ENCODE data around the gene SCNN1B. TPM values are rescaled to one million over a fixed set of nuclear protein-coding genes. Genes with fewer than 3 reads are reported as not detected.

Gene SCNN1B
- total and polyA plus RNA-seq, 11 donors, result 0.15 to 1.1 (median 0.34) TPM; not detected in 6

GRCh38 chr16:23334950-23335349 lies 32.8 kb downstream of the SCNN1B start:
- ATAC-seq, result no peak
- no peak overlapping the region for H3K4me3 ChIP-seq
- DNase-seq, result no peak
- no peaks in the 10 kb centered on the region for H3K36me3 ChIP-seq
- H3K27ac ChIP-seq, result no peak overlapping the region
- WGBS, 4 donors, result 62 to 67% (median 63%) methylated on average over 1 of the region's 1 CpG
- H3K9me3 ChIP-seq, result peaks cover 0 to 7% (median 0%) of the 10 kb centered on the region in 12 donors
- peaks cover 0 to 8% (median 0%) of the 10 kb centered on the region in 9 donors for H3K27me3 ChIP-seq
- no peaks in the 10 kb centered on the region for H3K4me1 ChIP-seq
- intact Hi-C loops (cut with DNase I), result loop anchor here in 1 of 10 donors (5.0 kb wide), 1 partner anchor 52 kb away; no protein-coding TSS in a partner anchor
- TF ChIP-seq POLR2A (IDR thresholded peaks at IDR 0.05) (no peak), CTCF (IDR thresholded peaks at IDR 0.05) (no peak)

GRCh38 chr16:23337836-23338550 lies 35.9 kb downstream of the SCNN1B start:
- H3K36me3 ChIP-seq, result no peaks in the 10 kb centered on the region
- peaks cover 0 to 7% (median 0%) of the 10 kb centered on the region in 12 donors for H3K9me3 ChIP-seq
- intact Hi-C loops (cut with DNase I), result loop anchor here in 1 of 10 donors (5.0 kb wide), 1 partner anchor 49 kb away; no protein-coding TSS in a partner anchor
- 86 to 89% (median 88%) methylated on average over 5 of the region's 5 CpGs for WGBS, 4 donors
- ATAC-seq (no peak), DNase-seq (no peak)
- H3K27me3 ChIP-seq, result peaks cover 0 to 8% (median 0%) of the 10 kb centered on the region in 9 donors
- TF ChIP-seq CTCF (IDR thresholded peaks at IDR 0.05) (no peak), POLR2A (IDR thresholded peaks at IDR 0.05) (no peak)
- H3K4me3 ChIP-seq, result no peak overlapping the region
- H3K4me1 ChIP-seq, result no peaks in the 10 kb centered on the region
- H3K27ac ChIP-seq, result no peak overlapping the region

- Histone ChIP-seq H3K27me3 (peaks cover 0 to 8% (median 0%) of the 10 kb centered on the region in 9 donors), H3K9me3 (peaks cover 0 to 7% (median 0%) of the 10 kb centered on the region in 12 donors), H3K27ac (no peak overlapping the region), H3K36me3 (no peaks in the 10 kb centered on the region), H3K4me3 (no peak overlapping the region), H3K4me1 (no peaks in the 10 kb centered on the region)
- DNase-seq, result no peak
- intact Hi-C loops (cut with DNase I), result loop anchor here in 1 of 10 donors (5.0 kb wide), 1 partner anchor 48 kb away; no protein-coding TSS in a partner anchor
- WGBS, 4 donors, result 70 to 97% (median 83%) methylated on average over 3 of the region's 3 CpGs
- ATAC-seq, result no peak
- no peak for TF ChIP-seq CTCF (IDR thresholded peaks at IDR 0.05)
- TF ChIP-seq POLR2A (IDR thresholded peaks at IDR 0.05), result no peak
Measured at GRCh38 chr16:23339787-23340186, 37.7 kb downstream of the SCNN1B start.

GRCh38 chr16:23342083-23342640 lies 40.1 kb downstream of the SCNN1B start:
- WGBS, 4 donors, result 72 to 79% (median 75%) methylated on average over 5 of the region's 5 CpGs
- TF ChIP-seq POLR2A (IDR thresholded peaks at IDR 0.05) (no peak), CTCF (IDR thresholded peaks at IDR 0.05) (no peak)
- ATAC-seq, result no peak

More at GRCh38 chr16:23342083-23342640, 40.1 kb downstream of the SCNN1B start:
- intact Hi-C loops (cut with DNase I), result no loop called here
- H3K9me3 ChIP-seq, result peaks cover 0 to 7% (median 0%) of the 10 kb centered on the region in 12 donors
- H3K36me3 ChIP-seq, result no peaks in the 10 kb centered on the region
- no peak for DNase-seq
- no peaks in the 10 kb centered on the region for H3K4me1 ChIP-seq
- H3K27ac ChIP-seq, result no peak overlapping the region
- peaks cover 0 to 5% (median 0%) of the 10 kb centered on the region in 9 donors for H3K27me3 ChIP-seq
- no peak overlapping the region for H3K4me3 ChIP-seq
